Dendritic cell treated with granulocyte-macrophage colony-stimulating factor and Interleukin-4, amounts not matched to agents 40 ng/mL and 50 ng/mL, for 4 days (primary cell): Measurements from ENCODE around the gene MAP4K1.
A peak's percentile ranks its signal among the peaks of the same experiment; 100 is the strongest.

ENCODE experiments used
- H3K27ac Mint-ChIP-seq: one replicate; pipeline ENCODE4 v1.8.0; 2022; ENCODE audit warnings: mild to moderate bottlenecking, mixed read lengths
- H3K27me3 Mint-ChIP-seq: one replicate; pipeline ENCODE4 v1.8.0; 2022; ENCODE audit warnings: mild to moderate bottlenecking, mixed read lengths
- H3K36me3 Mint-ChIP-seq: one replicate; pipeline ENCODE4 v1.8.0; 2022; ENCODE audit warnings: low read depth, mixed read lengths
- H3K4me1 Mint-ChIP-seq: one replicate; pipeline ENCODE4 v1.8.0; 2022; ENCODE audit warnings: low read depth, mixed read lengths
- H3K4me3 Mint-ChIP-seq: one replicate; pipeline ENCODE4 v1.8.0; 2022; ENCODE audit warnings: mild to moderate bottlenecking, moderate library complexity, mixed read lengths
- H3K9me3 Mint-ChIP-seq: one replicate; pipeline ENCODE4 v1.8.0; 2022; ENCODE audit warnings: mixed read lengths
- intact Hi-C: fragments of 100-400 bp; cut with micrococcal nuclease; formaldehyde crosslinking; loops from one replicate; pipeline ENCODE4 v1.15.0; 2022

MAP4K1 gene

DNA sequence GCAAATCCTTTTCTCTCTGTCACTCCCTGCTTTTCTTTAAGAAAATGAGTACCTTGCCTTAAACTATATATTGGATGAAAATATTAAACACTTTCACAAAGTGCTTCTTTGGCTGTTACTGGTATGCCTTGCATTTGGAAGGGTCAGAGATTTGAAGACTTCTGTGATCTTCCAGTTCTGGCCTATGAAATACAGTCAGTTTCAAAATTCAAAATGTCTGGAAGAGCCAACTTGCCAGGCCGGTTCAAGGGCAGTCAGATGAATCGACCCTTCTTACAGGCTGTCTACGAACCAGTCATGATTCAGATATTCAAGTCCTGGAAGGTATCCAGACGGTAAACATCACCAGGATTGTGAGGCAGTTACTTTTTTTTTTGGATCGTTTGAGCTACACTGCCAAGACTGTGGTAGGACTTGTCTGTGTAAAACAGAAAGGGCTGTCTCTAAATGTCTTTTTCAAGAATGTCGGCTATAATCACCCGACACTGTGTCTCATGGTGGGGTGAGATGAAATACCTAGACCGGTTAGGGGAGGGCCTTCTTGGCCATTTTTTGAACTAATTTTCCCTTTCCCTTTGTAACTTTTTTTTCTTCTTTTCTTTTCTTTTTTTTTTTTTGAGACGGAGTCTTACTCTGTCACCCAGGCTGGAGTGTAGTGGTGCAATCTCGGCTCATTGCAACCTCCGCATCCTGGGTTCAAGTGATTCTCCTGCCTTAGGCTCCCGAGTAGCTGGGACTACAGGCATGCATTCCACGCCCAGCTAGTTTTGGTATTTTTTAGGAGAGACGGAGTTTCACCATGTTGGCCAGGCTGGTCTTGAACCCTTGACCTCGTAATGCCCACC lies 40.9 kb upstream of the MAP4K1 start:
- peaks cover 80% of the 10 kb centered on the region for H3K36me3 Mint-ChIP-seq
- no peaks in the 10 kb centered on the region for H3K9me3 Mint-ChIP-seq
- H3K27ac Mint-ChIP-seq, result peak overlapping the region; percentile 57
- H3K27me3 Mint-ChIP-seq, result no peaks in the 10 kb centered on the region
- intact Hi-C loops, result no loop called here
- peaks cover 73% of the 10 kb centered on the region for H3K4me1 Mint-ChIP-seq
- no peak overlapping the region for H3K4me3 Mint-ChIP-seq

DNA sequence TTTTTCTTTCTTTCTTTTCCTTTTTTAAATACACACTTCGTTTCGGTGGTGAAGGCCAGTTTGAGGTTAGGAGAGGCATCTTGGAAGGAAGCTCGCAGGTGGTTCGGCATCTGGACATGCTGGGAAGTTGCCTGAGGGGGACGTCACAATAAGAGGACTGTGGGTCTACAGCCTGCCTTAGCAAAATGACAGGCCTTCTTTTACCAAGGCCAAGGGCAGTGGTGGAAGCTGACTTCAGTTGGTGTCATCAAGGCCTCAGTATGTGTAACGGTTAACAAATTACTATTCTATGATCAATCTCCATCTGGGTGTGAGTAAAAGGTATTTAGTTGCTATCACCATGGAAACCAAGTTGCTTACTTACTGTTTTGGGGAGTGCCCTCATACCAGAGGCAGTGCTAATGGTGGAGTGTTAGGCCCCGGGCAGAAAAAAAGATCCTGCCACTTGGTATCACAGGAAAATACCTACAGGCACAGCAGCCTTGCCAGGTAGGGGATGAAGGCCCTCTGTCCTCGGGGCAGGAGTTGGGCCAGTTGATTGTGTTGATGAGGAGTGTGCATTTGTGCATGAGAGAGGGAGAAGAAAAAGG lies 40.0 kb upstream of the MAP4K1 start:
- peaks cover 69% of the 10 kb centered on the region for H3K4me1 Mint-ChIP-seq
- H3K27ac Mint-ChIP-seq, result peak overlapping the region; percentile 3
- H3K27me3 Mint-ChIP-seq, result no peaks in the 10 kb centered on the region
- H3K9me3 Mint-ChIP-seq, result no peaks in the 10 kb centered on the region
- intact Hi-C loops, result no loop called here
- no peak overlapping the region for H3K4me3 Mint-ChIP-seq
- H3K36me3 Mint-ChIP-seq, result peaks cover 72% of the 10 kb centered on the region

DNA sequence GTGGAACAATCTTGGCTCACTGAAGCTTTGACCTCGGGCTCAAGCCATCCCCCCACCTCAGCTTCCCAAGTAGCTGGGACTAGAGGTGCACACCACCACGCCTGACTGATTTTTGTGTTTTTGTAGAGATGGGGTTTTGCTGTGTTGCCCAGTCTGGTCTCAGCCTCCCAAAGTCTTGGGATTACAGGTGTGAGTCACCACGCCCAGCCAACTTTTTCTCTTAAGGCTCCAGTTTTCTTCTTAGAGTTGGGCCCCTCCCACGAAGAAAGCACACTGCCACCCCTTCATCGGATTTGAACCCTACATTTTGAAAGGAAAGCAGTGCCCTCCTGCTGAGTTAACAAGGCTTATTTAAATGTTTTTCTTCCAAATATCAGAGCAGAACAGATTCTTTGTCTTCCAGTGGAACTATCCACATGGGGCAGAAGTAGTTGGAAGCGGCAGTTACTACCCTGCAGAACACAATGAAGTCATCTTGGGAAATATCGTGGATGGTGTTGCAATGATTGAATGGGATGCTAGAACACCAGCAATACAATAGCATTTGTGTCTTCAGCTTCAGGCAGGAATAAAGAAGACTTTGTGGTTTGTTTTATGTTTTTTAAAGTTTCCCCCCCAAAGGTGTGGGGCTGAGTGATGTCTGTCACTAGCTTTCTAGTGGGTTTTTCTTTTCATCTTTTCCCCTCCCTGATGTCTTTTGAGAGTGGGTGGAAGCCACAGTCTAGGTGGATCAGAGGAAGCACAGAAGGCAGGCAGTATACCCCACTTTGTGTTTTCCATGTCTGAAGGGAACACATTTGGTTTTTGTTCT lies 38.6 kb upstream of the MAP4K1 start:
- intact Hi-C loops, result no loop called here
- Mint-ChIP-seq H3K27me3 (no peaks in the 10 kb centered on the region), H3K4me3 (no peak overlapping the region), H3K36me3 (peaks cover 64% of the 10 kb centered on the region), H3K9me3 (no peaks in the 10 kb centered on the region), H3K4me1 (peaks cover 71% of the 10 kb centered on the region), H3K27ac (no peak overlapping the region)

DNA sequence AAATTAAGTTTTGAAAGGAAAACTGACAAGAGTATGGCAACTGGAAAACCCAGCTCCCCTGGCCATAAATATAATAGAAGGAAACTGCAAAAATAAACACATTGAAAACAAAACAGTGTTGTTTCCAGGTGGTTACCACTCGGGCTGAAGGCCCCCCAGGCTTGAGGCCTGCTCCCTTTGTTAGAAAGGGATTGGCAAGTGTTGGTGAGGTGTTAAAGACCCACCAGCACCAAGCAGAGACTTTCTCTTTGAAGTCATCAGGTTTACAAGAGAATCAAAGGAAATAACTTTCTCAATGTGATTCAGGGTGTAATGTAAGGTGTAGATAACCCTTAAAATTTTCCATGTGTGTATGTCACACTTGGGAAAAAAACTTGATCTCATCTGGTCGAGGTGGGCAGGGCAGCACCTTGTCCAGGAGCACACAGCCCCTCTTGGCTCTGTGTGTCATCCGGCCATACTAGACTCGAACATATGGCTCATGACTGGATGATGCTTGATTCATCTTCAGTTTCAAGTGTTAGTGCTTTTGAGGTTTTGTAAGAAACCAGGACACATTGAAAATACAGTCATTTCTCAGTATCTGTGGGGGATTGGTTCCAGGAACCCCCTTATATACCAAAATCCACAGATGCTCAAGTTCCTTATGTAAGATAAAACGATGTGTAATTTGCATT lies 37.5 kb upstream of the MAP4K1 start:
- Mint-ChIP-seq H3K36me3 (peaks cover 53% of the 10 kb centered on the region), H3K27me3 (no peaks in the 10 kb centered on the region)
- intact Hi-C loops, result no loop called here

DNA sequence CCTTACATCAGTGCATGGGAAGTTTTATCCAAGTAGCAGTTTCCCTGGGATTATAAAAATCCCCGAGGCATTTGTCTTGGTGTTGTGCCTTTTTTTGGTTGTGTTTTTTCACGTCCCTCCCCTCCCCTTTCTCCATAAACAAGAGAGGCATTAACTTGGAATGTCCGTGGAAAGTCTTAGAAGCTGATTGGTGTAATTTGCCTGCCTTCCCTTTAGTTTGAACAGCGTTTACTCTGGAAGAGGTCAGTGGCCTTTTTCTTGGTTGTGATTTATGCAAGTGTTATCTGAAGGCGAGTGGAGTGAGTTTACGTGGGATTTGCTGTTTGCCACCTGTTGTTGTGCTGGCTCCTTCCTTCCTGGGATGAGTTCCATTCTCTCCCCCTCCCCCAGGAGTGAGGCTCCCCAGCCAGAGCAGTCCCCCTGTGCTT lies 36.9 kb upstream of the MAP4K1 start:
- peak overlapping the region; percentile 25 for H3K27ac Mint-ChIP-seq
- H3K4me1 Mint-ChIP-seq, result peaks cover 79% of the 10 kb centered on the region
- H3K36me3 Mint-ChIP-seq, result peaks cover 50% of the 10 kb centered on the region
- H3K9me3 Mint-ChIP-seq, result no peaks in the 10 kb centered on the region
- H3K27me3 Mint-ChIP-seq, result no peaks in the 10 kb centered on the region
- no peak overlapping the region for H3K4me3 Mint-ChIP-seq
- intact Hi-C loops, result no loop called here

More for the DNA sequence above, 37.5 kb upstream of the MAP4K1 start:
- Mint-ChIP-seq H3K4me1 (peaks cover 72% of the 10 kb centered on the region), H3K27ac (peak overlapping the region; percentile 25), H3K9me3 (no peaks in the 10 kb centered on the region), H3K4me3 (no peak overlapping the region)

DNA sequence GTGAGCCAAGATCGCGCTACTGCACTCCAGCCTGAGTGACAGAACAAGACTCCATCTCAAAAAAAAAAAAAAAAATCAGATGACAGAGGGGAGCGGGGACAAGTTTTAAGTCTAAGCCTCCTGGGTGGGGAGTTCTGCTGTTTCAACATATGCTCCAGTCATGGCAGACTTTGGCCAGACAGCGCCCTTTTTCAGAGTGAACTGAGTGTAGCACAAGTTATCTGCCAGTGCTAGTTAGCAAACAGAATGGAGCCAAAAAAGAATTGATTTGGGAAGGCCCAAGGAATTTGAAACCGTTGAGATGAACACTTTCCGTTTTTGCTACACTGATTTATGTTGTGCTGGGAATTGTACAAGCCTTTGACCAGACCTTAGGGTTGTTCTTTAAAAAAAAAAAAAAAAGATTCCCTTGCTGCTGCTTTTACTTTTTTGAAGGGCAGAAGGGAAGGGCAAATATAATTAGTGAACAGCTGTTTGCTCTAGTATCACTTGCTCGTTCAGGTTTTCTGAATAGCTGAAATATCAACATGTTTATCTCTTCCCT lies 35.3 kb upstream of the MAP4K1 start:
- Mint-ChIP-seq H3K4me1 (peaks cover 90% of the 10 kb centered on the region), H3K27me3 (no peaks in the 10 kb centered on the region), H3K4me3 (peak overlapping the region; percentile 61), H3K36me3 (peaks cover 60% of the 10 kb centered on the region), H3K9me3 (no peaks in the 10 kb centered on the region), H3K27ac (peak overlapping the region; percentile 90)
- intact Hi-C loops, result loop anchor here (2.0 kb wide), 1 partner anchor 16 kb away; no protein-coding TSS in a partner anchor

DNA sequence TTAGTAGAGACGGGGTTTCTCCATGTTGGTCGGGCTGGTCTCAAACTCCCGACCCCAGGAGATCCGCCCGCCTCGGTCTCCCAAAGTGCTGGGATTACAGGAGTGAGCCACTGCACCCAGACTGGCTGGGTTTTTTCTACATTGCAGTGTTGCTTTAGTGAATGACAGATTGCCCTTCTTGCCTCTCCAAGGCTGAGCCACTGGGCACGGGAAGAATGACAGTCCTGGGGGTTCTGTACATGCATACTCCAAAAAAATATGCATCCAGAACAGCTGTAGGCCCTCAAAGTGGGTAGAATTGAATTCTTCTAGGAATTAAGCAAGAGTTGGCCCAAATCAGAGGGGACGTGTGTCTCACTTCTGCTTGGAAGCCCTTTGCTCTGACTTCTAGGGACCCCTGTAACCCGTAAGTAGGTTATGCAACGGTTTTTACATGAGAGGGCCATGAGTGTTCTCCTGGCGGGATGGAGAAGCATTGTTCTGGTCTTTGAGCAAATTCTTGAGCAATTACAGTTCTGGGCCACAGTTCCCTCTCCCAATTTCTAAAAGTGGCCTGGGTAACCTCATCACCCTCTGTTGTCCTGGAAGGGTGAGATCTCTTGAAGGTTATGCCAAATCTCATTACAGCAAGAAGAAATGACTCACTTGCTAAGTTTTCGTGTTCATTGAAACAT lies 33.3 kb upstream of the MAP4K1 start:
- H3K9me3 Mint-ChIP-seq, result no peaks in the 10 kb centered on the region
- peak overlapping the region; percentile 90 for H3K27ac Mint-ChIP-seq
- H3K4me1 Mint-ChIP-seq, result peaks cover 75% of the 10 kb centered on the region
- H3K4me3 Mint-ChIP-seq, result no peak overlapping the region
- intact Hi-C loops, result no loop called here
- peaks cover 45% of the 10 kb centered on the region for H3K36me3 Mint-ChIP-seq
- H3K27me3 Mint-ChIP-seq, result no peaks in the 10 kb centered on the region

DNA sequence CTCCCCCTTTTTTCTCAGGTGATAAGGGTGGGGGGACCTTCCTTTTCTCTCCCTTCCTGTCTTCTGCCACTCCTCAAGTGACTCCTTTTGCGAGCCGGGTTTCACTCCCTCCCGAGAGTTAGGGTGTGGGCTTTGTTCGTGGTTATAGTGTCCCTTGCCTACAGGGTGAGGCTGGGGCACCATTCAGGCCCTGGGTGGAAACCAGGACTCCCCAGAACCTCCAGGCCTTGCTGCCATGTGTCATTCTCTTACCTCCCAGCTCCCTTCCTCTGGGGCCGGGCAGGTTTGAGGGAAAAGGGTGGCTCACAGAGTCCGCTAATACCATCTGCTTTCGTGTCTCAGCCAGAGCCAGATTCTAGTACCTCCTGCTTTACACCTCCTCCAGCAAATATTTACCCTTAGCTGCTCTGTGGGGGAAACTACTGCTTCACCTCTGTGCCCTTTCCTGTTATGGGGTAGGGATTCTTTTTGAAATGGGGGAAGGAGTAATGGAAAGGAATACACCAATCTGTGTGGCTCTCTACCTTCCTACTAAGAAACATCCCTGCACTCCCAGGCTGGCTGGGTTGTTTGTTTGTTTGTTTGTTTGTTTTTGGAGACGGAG lies 32.5 kb upstream of the MAP4K1 start:
- Mint-ChIP-seq H3K4me3 (peak overlapping the region; percentile 88), H3K4me1 (peaks cover 67% of the 10 kb centered on the region), H3K9me3 (no peaks in the 10 kb centered on the region), H3K27me3 (no peaks in the 10 kb centered on the region), H3K36me3 (peaks cover 37% of the 10 kb centered on the region), H3K27ac (peak overlapping the region; percentile 83)
- intact Hi-C loops, result no loop called here

DNA sequence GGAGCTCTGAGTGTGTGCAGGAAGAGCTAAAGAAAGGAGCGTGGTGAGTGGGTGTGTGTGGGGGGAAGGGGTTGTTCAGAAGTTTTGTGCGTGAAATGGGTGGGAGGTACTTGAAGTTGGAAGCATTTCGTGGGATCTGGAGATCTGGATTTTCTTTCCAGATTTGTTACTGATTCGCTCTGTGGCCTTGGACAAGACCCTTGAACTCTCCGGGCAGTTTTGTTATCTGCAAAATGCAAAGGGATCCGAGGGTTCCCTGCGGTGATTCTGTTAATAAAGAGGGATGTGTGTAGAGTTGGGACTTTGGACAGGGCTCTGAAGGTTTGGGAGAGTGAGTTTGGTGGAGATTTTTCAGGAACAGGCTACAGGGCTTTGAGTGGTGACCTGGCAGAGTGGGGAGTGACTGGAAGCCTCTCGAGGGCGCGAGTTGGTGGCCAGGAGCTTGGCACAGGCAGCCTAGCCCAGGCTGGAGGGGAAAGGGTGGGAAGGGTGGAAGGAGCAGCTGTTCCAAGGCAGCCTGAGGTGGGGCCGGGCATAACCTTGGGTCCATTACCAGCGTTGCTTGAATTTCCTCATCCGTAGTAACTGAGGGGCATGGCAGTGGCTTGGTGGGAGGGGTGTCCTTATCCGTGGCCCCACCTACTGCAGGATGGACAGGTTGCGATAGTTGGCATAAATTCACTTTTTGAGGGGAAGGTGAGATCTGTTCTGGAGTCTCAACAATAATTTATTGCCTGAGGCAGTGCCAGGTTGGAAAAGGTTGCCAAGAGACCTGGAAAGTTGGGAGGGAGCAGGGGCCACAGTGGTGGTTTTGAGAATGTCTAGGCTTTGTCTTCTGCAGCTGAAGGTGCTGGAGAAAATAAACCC lies 31.8 kb upstream of the MAP4K1 start:
- H3K27me3 Mint-ChIP-seq, result no peaks in the 10 kb centered on the region
- H3K27ac Mint-ChIP-seq, result peak overlapping the region; percentile 83
- H3K9me3 Mint-ChIP-seq, result no peaks in the 10 kb centered on the region
- H3K4me3 Mint-ChIP-seq, result peak overlapping the region; percentile 88
- peaks cover 60% of the 10 kb centered on the region for H3K4me1 Mint-ChIP-seq
- intact Hi-C loops, result loop anchor here (2.0 kb wide), 1 partner anchor 43 kb away; no protein-coding TSS in a partner anchor
- H3K36me3 Mint-ChIP-seq, result peaks cover 30% of the 10 kb centered on the region

DNA sequence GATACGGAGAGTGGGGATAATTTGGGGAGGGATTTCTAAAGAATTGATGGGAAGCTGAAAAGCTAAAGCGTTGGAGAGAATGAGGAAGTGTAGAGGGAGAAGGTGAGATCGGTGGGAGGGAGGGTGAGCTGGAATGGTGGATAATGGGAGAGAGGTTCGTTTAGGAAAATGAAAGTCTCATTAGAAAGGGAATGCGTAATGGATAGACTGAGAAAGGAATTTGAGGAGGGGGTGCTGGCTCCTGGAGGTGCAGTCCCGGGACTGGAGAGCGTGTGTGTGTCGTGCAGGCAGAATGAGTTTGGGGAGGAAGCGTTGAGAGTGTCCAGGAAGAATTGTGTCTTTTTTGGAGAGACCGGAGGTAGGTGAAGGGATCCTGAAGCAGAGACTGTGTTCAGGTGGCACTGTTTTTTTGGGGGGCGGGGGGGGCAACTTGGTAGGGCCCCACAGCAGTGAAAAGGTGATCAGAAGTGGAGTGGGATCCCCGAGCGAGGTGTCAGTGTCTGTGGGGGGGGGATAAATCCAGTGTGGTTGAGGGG lies 31.1 kb upstream of the MAP4K1 start:
- intact Hi-C loops, result loop anchor here (2.0 kb wide), 1 partner anchor 44 kb away; no protein-coding TSS in a partner anchor
- Mint-ChIP-seq H3K4me3 (peak overlapping the region; percentile 88), H3K27ac (peak overlapping the region; percentile 83), H3K9me3 (no peaks in the 10 kb centered on the region), H3K4me1 (peaks cover 57% of the 10 kb centered on the region), H3K36me3 (peaks cover 23% of the 10 kb centered on the region), H3K27me3 (no peaks in the 10 kb centered on the region)

DNA sequence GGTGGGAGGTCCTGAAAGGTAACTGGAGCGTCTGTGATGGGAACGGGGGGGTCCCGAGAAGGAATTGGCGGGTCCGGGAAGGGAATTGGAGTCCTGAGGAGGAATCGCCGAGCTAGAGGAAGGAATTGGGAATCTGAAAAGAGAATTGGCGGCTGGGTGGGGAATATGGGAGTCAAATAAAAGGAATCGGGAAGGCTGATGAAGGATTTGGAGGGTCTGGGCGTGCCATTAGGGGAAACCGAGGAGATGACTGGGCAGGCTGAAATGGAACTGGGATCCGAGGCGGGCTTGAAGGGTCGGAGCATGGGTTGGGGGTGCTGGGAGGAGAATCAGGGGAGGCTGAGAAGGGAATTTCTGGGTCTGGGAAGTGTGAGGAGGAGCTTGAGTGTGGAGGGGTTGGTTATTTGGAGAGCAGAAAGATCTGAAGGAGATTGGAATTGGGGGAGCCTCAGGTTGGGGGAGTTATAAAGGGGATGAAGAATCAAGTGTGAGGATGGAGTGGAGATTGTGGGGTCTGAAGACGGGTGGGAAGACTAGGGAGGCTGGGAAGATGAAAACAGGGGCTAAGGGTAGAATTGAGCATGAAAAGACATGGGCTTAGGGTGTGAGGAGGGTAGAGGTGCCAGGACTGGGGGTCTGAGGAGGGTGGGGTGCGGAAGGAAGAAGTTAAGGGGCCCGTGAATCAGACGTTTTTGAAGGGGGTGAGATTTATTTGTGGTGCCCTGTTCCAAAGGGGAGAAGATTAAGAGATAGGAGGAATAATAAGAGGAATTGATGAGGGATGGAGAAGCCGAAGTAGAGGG lies 30.4 kb upstream of the MAP4K1 start:
- H3K36me3 Mint-ChIP-seq, result peaks cover 21% of the 10 kb centered on the region
- intact Hi-C loops, result loop anchor here (2.0 kb wide), 1 partner anchor 45 kb away; no protein-coding TSS in a partner anchor
- H3K4me3 Mint-ChIP-seq, result peak overlapping the region; percentile 88
- H3K27ac Mint-ChIP-seq, result peak overlapping the region; percentile 83
- H3K27me3 Mint-ChIP-seq, result no peaks in the 10 kb centered on the region
- H3K4me1 Mint-ChIP-seq, result peaks cover 51% of the 10 kb centered on the region
- H3K9me3 Mint-ChIP-seq, result no peaks in the 10 kb centered on the region
